GDM1 (cell line): ENCODE results near the gene SNPH.
"Not testable (repeated sequence)": the region's sequence is repeated elsewhere in the genome, so short reads cannot be mapped to it uniquely, and the experiment has no call there.

Experiments used
- DNase-seq: peaks from one replicate; lab custom pipeline; 2025; lab: John Stamatoyannopoulos, UW

SNPH gene

DNA sequence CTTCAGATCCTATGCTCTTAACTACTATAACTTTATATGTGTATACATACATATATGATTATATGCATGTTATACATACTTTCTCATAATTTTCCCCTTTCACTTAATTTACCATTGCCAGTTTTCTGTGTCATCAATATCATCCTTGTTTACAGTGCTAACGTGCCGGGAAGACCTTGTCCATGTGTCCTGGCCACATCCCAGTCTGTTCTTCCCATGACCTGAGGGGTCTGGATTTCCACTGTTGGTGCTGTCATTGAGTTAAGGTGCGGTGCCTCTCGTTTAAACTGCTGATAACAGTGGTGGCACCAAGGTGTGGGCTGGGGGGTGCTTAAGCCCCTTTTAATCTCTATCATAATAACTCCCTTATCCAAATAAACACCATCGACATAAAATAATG, 71.3 kb downstream of the SNPH start:
- no peak for DNase-seq

DNA sequence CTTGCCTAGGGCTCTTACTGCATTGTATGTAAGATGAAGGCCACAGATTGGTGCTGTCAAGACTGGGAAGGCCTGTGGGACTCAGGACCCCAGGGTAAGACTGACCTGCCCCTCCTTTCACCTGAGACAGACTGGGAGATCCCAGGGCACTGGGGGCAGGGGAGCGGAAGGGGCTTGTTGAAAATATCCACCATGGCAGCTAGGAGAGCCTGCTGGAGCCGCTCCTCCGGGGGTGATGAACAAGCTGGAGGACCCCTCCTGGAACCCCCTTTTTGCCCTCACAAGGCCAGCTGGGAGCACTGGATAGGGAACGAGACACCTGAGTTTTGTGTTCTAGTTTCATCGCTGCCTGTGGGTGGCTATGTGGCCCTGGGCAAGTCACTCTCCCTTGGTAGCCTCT, 72.0 kb downstream of the SNPH start:
- DNase-seq = no peak

DNA sequence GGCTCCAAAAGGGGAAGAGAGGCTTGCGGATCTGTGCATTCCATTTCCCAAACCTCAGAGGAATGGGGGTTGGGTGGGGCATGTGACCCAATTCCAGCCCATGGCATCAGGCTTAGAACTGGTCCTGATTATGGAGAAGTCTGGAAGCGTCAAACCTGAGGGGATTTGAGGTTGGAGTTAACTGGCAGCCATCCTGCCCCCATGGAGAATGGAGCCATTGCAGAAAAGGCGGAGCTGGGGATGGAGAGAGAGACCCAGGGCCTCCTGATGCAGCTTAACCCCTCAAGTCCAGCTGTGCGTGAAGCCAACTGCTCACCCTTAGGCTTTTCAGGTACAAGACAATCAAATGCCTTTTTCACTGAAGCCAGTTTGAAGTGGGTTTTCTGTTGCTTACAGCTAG, 72.7 kb downstream of the SNPH start:
- DNase-seq = no peak

DNA sequence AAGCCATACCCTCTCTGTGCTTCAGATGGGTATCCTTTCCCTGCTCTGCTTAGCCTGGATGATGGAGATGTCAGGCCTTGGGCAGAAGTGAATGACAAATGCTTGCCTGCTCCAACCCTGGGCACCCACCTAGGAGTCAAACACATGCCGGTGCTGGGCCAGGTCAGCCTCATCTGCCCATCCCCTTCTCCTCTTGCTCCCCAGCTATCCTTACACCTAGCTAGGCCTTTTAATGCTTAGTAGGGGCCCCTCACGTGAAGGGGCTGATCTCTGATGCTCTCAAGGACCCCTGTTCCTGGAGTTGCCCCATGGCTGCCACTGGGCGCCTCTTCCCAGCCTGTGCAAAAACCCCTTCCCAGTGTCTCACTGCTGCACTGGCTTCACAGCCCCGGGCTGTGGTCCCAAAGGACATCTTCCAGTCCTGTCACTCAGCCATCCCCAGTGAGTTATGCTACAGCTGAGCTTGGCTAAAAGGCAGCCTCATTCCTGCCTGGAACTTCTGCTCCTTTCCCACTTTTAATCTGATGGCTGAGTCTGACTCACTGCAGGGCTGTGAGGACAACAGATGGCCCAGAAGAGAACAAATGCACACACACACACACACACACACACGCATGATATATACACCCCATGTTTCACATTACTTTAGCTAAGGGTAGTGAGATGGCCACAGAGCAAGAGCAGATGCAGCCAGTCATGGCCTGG, 75.6 kb downstream of the SNPH start:
- DNase-seq = no peak

DNA sequence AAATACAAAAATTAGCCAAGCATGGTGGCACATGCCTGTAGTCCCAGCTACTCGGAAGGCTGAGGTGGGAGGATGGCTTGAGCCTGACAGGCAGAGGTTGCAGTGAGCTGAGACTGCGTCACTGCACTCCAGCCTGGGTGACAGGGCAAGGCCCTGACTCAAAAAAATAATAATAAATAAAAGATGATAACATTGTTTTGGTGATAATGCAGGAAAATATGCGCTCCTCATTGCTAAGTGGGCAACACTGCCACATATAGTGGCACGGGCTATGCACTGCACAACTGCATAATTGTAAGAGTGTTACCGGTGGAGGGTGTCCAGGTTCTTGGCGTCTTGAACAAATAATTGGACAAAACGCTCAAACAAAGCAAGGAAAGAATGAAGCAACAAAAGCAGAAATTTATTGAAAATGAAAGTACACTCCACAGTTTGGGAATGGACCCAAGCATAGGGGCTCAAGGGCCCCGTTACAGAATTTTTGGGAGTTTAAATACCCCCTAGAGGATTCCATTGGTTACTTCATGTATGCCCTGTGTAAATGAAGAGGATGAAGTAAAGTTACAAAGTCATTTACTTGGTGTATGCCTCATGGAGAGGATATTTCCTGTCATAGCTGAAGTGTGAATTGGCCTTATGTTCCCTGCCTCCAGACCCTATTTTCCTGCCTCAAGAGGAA, 77.5 kb downstream of the SNPH start:
- DNase-seq = not testable (repeated sequence)

DNA sequence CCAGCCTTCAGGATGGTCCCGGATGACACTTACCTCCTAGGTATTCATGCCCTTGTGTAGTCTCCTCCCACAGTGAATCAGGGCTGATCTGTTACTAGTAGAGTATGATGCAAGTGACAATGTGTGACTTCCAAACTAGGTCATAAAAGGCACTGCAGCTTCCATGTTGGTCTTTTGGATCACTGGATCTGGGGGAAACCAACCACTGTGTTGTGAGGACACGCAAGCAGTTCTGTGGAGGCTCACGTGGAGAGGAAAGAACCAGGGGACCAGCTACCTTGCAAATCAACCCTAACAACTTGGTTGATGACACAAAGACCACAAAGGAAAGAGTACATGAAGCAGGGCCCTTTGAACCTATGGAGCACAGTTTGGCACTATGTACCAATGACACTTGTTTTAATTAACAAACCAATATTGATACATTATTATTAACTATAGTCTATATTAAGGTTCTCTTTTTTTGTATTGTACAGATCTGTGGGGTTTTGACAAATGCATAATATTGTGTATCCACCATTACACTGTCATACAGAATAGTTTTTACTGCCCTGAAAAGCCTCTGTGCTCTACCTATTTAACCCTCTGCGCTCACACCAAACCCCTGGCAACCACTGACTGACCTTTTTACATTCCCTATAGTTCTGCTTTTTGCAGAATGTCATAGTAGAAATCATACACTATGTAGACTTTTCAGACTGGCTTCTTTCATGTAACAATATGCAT, 79.1 kb downstream of the SNPH start:
- no peak for DNase-seq

DNA sequence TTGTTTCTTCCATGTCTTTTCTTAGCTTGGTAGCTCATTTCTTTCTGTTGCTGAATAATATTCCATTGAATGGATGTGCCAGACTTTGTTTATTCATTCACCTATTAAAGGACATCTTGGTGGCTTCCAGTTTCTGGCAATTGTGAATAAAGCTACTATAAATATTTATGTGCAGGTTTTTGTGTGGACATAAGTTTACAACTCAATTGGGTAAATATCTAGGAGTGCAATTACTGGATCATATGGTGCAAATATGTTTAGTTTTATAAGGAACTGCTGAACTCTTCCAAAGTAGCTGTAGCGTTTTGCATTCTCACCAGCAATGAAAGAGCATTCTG, 79.6 kb downstream of the SNPH start:
- DNase-seq = no peak

DNA sequence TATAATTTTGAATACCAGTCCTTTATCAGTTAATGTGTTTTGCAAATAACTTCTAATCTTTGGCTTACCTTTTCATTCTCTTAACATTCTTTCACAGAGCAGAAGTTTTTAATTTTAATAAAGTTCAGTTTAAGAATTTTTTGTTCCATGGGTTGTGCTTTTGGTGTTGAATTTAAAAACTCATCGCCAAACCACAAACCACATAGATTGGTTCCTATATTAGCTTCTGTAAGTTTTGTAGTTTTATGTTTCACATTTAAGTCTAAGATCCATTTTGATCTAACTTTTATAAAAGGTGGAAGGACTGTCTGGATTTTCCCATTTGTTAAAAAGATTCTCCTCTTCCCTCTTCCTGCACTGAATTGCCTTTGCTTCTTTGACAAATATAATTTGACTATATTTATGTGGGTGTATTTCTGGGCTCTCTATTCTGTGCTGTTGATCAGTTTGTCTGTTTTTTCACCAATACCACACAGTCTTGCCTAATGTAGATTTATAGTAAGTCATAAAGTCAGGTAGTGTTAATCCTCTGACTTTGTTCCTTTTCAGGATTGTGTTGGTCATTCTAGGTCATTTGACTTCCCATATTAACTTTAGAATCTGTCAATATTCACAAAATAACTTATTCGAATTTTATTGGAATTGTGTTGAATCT, 80.3 kb downstream of the SNPH start:
- no peak for DNase-seq

DNA sequence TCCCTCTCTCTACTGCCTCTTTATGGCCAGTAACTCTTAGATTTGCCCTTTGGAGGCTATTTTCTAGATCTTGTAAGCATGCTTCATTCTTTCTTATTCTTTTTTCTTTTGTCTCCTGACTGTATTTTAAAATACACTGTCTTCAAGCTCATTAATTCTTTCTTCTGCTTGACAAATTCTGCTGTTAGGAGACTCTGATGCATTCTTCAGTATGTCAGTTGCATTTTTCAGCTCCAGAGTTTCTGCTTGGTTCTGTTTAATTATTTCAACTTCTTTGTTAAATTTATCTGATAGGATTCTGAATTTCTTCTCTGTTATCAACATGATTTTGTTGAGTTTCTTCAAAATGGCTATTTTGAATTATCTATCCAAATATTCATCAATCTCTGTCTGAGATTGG, 87.9 kb downstream of the SNPH start:
- DNase-seq = no peak

DNA sequence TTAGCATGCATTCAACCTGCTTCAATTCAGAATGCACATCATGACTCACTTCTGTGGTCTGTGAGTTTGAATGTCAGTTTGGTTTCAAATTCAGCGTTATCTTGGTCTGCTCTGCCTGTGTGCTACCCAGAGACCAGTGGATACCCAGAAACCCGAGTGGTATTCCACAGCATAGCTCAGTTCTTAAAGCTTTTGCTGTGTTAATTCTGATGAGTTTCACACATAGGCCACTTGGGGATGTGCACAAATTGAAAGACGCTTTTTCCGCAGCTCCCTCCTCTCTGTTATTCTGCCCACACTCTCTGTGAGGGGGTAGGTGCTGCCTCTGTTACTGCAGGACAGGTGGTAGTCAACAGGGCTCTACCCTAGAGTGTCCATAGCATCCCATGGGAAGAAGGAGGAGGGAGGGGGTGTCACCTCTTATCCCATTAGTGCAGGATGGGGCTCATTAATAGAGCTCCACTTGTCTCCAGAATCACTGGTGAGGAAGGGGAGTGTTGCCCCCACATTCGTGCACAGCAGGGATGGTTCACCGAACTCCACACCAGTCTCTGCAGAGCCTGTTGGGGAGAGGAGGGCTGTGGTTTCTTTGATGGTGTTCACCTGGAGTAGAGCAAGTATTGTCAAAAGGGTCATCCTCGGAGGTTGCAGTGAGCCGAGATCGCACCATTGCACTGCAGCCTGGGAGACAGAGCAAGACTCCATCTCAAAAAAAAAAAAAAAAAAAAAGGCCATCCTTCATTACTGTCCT, 92.0 kb downstream of the SNPH start:
- DNase-seq = no peak
